Measurements from ENCODE around the gene ARHGAP44.

GRCh38 chr17:12867726-12868125, 78.4 kb downstream of the ARHGAP44 start:
- TF ChIP-seq, protein P1, sequence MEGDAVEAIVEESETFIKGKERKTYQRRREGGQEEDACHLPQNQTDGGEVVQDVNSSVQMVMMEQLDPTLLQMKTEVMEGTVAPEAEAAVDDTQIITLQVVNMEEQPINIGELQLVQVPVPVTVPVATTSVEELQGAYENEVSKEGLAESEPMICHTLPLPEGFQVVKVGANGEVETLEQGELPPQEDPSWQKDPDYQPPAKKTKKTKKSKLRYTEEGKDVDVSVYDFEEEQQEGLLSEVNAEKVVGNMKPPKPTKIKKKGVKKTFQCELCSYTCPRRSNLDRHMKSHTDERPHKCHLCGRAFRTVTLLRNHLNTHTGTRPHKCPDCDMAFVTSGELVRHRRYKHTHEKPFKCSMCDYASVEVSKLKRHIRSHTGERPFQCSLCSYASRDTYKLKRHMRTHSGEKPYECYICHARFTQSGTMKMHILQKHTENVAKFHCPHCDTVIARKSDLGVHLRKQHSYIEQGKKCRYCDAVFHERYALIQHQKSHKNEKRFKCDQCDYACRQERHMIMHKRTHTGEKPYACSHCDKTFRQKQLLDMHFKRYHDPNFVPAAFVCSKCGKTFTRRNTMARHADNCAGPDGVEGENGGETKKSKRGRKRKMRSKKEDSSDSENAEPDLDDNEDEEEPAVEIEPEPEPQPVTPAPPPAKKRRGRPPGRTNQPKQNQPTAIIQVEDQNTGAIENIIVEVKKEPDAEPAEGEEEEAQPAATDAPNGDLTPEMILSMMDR (conservative IDR thresholded peaks at IDR 0.05; ENCODE audit: low read depth in 2 of 2): no peak
- TF ChIP-seq POLR2AphosphoS5 (IDR thresholded peaks at IDR 0.05; ENCODE audit: low read depth) (no peak), EZH2 (IDR thresholded peaks at IDR 0.05; ENCODE audit: low read depth, unreplicated experiment) (no peak), JUNB (IDR thresholded peaks at IDR 0.05; ENCODE audit: unreplicated experiment) (no peak), STAT1 (IDR thresholded peaks at IDR 0.05; ENCODE audit: unreplicated experiment) (no peak), EZH2phosphoT487 (IDR thresholded peaks at IDR 0.05; ENCODE audit: unreplicated experiment) (no peak), CREB1 (CRISPR knock-in tag; IDR thresholded peaks at IDR 0.05; ENCODE audit: low read depth) (no peak)
- TF ChIP-seq, protein P2, sequence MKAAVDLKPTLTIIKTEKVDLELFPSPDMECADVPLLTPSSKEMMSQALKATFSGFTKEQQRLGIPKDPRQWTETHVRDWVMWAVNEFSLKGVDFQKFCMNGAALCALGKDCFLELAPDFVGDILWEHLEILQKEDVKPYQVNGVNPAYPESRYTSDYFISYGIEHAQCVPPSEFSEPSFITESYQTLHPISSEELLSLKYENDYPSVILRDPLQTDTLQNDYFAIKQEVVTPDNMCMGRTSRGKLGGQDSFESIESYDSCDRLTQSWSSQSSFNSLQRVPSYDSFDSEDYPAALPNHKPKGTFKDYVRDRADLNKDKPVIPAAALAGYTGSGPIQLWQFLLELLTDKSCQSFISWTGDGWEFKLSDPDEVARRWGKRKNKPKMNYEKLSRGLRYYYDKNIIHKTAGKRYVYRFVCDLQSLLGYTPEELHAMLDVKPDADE (IDR thresholded peaks at IDR 0.05): no peak
- TF ChIP-seq, protein P3, sequence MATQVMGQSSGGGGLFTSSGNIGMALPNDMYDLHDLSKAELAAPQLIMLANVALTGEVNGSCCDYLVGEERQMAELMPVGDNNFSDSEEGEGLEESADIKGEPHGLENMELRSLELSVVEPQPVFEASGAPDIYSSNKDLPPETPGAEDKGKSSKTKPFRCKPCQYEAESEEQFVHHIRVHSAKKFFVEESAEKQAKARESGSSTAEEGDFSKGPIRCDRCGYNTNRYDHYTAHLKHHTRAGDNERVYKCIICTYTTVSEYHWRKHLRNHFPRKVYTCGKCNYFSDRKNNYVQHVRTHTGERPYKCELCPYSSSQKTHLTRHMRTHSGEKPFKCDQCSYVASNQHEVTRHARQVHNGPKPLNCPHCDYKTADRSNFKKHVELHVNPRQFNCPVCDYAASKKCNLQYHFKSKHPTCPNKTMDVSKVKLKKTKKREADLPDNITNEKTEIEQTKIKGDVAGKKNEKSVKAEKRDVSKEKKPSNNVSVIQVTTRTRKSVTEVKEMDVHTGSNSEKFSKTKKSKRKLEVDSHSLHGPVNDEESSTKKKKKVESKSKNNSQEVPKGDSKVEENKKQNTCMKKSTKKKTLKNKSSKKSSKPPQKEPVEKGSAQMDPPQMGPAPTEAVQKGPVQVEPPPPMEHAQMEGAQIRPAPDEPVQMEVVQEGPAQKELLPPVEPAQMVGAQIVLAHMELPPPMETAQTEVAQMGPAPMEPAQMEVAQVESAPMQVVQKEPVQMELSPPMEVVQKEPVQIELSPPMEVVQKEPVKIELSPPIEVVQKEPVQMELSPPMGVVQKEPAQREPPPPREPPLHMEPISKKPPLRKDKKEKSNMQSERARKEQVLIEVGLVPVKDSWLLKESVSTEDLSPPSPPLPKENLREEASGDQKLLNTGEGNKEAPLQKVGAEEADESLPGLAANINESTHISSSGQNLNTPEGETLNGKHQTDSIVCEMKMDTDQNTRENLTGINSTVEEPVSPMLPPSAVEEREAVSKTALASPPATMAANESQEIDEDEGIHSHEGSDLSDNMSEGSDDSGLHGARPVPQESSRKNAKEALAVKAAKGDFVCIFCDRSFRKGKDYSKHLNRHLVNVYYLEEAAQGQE (IDR thresholded peaks at IDR 0.05; ENCODE audit: unreplicated experiment): no peak

Measured in GM23338 (cell line).